NOMO-1 (cell line): ENCODE results near the gene NDUFB8.
"Not testable (repeated sequence)": the region's sequence is repeated elsewhere in the genome, so short reads cannot be mapped to it uniquely, and the experiment has no call there.

Source experiments
- DNase-seq, 2 experiments: peaks; one replicate each; lab custom pipeline; 2025; ENCODE audit not compliant: unreplicated experiment in 2 of 2; lab: John Stamatoyannopoulos, UW

Gene NDUFB8

DNA sequence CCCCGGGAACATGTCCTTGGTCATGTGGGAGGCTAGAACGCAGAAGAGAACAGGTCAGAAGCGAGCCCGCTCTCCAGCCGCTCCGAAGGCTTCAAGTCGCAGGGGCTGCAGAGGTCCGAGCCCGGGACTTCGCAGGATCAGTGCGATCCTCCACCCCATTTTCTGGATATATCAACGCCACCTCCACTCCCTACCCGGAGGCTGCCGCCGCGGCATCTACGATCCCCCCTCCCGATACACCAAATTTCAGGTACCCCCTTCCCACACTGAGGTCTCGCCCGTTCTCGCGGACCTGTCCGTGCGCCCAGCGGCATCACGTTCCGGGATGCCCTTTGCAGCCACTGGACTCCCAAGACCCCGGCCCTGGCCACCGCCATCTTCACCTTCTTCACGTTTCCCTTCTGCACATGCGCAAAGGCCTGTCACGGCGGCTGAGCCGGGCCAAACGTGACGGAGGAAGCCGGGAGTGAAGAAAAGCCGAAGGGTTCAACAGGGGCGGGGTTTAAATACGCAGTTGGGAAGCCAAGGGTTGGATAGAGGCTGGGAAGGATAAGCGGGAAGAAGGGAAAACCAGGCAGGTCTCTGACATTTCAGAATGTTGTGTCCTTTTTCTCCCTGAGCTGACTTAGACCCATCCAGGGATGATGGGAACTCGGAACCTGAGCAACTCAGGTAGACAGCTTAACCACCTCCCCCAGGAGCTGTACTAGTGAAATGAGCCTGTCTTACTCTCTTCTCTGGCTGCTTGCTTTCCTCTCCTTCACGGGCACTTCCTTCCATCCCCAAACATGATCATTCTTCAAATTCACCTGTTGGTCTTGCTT lies at the start of gene NDUFB8:
TSS of gene NDUFB8 (minus strand) at position 397 of the 824 bp plus-strand sequence. CDS start at position 377, 20 bp downstream.
- DNase-seq = peak; percentile 65 to 66

DNA sequence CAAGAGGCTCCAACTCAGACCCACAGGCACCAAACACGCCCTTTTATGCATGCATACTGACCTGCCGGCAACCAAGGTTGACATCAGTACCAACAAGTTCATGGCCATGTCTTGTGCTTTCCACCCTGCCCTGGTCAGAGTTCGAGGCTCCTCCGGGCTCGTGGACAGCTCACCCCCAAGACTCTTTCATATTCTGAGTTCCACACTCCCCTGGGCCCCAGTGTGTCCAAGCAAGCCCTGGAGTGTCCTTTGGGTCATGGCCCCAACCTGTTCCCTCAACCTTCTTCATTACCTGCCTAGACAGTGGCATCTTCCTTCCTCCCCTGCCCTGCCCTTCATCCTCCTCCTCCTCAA lies 46.6 kb upstream of the NDUFB8 start:
- DNase-seq = no peak

DNA sequence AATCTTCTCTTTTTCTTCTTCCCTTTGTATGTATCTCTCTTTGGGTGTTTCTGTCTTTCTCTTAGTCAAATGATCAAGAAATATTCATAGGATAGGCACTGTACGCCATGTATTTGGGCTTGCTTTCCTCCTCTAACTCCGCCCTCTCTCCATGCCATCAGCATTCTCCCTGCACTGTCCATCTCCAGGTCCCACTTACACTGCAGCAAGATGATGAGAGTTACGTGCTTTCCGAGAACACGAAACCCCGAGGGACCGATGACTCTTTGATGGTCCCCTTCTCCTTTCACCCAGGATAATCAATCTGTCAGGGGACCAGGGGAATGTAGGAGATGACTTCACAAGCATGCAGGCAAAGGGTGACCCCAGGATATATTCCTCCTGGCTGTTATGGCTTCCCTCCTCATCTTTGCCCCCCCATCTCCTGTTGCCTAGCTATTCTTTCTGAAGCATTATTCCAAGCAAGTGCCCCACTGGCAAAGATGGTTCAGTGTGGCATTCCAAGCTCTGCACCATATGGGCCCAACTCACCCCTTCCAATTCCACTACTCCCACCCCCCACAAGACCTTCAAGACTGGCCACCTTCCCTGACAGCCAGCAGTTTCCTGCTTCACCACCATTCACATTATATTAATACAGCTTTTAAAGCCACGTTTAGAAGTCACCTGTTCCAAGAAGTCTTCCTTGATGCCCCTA lies 46.1 kb upstream of the NDUFB8 start:
- no peak for DNase-seq

DNA sequence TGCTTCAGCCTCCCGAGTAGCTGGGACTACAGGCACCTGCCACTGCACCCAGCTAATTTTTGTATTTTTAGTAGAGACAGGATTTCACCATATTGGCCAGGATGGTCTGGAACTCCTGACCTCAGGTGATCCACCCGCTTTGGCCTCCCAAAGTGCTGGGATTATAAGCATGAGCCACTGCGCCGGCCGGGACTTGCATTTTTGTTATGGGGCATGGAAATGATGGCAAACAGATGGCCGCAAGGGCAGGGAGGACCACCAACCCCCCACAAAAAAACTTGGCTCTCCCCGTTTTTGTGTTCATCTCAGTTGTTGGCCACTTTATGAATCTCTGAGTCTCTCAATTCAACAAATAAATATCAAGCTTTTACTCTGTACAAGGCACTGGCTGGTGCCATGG lies 45.5 kb upstream of the NDUFB8 start:
- DNase-seq = not testable (repeated sequence)

DNA sequence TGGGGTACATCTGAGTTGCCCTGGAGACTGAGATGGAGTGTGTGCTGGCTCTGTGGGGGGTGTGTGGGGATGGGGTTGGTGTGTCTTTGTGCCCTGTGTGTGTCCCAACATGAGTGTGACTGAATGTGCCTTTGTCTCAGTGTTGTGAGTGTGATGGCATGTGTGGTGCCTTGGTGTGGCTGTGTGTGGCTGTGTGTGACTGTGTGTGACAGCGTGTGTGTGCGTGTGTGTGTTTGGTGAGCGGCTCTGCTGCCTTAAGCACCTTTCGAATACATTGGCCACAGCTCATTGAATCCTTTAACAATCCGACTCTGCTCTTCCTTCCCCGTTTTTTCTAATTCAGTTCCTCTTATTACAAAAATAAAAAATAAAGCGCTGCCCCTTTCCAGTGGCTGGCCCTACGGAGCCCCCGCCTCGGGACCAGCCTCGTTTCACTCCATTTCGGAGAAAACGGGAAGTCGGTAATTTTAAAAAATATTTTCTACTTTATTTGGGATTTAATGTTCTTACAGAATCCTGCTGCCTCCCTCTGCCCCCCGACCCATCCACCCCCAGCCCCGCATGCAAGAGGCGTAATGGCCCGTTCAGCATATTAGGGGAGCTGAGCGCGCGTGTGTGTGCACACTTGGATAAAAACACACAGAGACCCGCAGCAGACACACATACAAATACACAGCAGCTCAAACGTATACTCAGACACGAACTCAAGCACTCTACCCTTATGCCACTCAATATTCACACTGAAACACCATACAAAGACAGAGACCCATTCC lies 41.6 kb upstream of the NDUFB8 start:
- no peak for DNase-seq

DNA sequence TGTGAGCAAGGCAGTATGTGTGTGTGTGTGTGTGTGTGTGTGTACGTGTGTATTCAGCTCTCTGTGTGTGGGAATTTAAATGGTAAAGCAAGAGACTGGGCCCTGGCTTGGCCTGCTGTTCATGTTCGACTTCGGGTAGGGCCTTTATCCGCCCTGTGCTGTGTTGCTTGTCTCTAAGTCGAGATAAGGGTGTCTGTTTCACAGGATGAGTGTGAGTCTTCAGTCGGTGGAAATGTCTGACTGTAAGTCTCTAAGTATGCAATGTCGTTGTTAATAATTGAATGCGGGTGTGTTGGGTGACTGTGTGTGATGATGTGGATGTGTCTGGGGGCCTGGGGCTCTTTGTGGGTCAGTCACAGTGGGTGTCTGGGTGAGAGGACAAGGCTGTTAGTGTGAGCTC lies 40.8 kb upstream of the NDUFB8 start:
- no peak for DNase-seq

DNA sequence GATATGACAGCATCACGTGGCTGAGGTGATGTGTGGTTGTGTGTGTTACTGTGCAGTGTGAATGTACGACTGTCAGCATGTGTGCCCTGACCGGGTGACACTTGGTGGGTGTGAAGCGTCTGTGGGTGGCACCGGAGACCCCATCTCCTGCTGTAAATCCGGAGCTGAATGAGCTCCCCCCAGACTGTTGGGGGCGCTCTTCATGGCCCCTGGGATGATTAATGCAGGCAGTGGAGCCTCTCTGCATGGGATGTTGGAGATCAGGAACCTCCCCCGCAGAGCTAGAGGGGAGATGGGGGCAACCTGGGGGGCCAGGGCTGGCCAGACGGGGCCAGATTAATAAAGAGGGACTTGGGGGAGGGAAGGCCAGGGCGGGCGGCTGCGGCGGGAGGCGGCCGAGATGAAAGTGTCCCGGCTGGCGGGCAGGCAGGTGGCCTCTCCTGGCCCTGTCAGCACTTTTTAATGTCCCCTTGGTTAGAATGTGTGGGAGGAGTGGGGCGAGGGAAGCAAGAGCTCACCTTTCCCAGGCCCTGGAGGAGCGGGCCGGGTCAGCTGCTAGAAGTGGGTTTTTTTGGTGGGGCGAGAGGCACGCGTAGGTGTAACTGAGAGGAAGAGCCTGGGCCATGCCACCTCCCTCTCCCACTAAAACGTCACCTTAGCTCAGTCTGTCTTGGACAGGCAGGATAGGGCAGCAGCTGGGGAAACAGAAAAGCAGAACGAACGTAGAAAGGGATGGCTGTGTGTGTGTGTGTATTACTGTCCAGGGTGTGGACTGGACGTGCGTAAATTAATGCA lies 40.2 kb upstream of the NDUFB8 start:
- DNase-seq = no peak

DNA sequence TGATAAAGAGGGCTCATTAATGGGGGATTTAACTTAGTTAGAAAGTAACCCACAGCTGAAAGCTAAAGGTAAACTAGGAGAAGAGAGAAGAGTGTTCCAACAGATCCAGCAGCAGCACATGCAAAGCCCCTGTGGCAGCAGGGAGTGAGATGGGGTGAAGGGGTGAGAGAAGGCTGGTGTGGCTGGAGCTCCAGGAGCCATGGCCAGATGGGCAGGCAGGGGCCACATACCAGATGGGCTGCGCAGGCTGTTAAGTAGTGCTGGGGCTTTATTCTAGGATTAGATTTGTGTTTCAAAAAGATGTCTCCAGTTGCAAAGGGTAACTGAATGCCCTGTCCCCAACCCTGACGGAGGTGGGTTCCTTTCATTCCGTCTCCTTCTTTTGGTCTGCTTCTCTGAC lies 39.2 kb upstream of the NDUFB8 start:
- DNase-seq = no peak

DNA sequence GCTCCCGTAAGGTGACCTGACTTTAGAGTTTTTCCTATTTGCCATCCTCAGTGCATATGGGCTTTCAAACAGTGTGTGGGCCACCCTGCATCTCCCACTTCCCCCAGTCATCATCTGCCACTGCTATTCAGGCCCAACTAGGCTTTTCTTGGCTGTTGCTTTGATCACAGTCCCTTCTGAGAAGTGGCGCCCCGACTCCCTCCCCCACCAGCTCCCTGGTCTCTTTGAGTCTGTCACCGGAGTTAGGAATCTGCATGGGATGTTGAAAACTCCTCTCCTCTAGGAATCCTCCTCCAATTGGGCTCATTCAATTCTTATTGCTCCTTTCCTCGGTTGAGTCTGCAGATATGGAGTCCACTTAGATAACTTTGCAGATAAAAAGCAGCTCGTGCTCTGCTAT lies 38.2 kb upstream of the NDUFB8 start:
- DNase-seq = no peak

DNA sequence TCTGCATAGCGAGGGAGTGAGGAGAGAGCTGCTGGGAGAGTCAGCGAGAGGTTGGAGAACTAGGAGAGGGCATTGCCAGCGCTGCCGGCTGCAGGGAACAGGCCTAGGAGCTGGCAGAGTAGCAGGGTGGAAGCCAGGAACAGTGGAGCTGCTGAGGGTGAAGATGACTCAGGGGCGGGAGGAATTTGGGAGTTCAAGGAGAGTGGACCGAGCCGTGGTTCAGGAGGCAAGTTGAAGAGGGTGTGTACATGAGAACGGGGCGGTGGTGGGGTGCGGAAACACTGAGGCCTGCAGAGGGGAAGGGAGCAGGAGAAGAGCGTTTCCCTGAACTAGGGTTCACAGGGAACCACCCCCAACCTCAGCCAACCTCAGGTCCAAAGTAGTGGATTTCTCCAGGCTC lies 37.6 kb upstream of the NDUFB8 start:
- no peak for DNase-seq

DNA sequence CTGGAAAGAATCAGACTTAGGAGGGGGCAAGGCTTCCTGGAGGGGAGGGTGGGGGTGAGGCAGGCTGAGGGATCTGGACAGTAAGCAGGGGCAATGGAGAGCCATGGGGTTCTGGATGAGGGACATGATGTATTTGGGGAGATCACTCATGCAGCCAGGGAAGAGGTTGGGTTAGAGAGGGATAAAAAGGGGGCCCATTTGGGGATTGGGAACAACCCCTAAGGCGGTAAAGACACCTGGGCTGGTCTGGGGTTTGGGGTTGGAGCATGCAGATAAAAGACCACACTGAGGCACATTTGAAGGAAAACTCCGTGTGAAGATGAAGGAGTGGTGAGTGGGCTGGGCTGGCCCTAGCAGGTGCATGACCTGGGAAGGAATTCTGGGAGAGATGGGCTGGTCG lies 36.9 kb upstream of the NDUFB8 start:
- no peak for DNase-seq

DNA sequence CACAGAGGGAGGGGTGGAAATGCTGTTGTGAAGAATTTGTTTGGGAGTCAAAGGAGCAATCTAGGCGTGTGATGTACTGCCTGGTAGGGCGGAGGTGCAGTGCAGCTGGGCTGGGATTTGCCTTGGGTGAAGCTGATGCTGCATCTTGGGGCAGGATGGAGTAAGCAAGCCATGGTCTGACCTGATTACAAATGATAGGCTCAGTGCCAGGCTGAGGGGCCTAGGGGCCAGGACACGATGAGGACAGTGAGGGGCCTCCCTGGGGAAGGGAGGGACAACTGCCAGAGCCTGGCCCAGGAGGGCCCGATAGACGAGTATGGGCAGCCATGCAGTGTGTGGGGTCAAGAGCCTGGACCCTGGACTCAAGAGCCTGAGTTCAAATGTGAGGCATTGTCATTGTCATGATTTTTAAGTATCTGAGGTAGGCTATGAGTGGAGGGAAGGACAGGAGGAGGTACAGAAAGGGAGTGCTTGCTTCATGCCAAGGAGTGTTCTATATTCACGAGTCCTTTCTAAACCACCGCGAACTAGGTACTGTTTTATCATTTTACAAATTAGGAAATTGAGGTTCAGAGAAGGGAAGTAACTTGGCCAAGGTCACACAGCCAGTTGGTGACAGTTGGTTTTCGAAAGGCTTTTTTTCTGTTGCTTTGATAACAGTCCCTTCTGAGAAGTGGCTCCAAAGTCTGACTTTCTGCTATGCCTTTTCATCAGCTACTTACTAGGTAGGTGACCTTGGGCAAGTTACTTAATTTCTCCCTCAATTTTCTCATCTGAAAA lies 35.7 kb upstream of the NDUFB8 start:
- DNase-seq = no peak

DNA sequence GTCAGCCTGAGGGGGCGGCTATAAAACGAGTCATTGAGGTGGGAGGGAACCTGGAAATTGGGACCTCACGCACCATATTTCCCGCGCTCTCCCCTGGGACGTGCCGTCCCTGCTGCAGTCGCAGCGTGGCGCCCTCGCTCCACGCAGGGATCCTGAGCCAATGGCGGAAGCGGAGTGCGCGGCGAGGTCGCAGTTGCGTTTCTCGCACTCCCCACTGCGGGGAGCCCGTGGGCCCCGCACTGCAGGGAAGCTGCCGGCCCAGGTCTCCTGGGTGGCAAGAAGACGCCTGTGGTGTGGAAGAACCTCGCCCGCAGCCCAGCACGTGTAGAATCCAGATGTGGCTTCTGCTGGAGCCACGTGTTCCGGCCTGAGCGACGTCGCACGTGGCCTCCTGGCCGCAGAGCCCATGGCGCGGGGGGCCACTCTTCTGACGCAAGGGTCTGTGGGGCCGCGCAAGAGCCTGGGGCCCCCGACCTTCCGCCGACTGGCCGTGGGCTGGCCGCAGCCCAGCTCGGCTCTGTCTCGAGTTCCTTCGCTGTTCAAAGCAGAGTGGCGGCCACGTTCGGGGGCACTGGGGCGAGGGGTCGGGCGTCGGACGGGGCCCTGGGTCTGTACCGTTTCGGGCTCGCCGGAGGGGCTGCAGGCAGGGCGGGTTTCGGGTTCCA lies 32.5 kb upstream of the NDUFB8 start:
- DNase-seq = peak; percentile 26 to 46

DNA sequence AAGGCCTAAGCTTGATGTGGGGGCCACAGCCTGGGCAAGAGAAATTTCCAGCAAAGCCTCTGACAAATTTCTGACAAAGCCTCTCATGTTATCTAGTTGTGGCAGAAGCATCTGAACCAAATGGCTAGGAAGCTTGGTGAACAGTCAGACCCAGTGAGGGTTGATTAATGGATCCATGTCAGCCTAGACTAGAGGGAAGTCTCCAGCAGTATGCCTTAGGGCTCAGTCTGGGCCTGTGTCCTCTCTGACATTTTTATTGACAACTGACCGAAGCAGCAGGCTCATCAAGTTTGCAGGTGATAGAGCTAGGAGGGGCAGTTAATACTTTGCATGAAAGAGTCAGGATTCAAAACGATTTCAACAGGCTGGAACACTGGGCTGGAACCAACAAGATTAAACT lies 31.3 kb upstream of the NDUFB8 start:
- no peak for DNase-seq

DNA sequence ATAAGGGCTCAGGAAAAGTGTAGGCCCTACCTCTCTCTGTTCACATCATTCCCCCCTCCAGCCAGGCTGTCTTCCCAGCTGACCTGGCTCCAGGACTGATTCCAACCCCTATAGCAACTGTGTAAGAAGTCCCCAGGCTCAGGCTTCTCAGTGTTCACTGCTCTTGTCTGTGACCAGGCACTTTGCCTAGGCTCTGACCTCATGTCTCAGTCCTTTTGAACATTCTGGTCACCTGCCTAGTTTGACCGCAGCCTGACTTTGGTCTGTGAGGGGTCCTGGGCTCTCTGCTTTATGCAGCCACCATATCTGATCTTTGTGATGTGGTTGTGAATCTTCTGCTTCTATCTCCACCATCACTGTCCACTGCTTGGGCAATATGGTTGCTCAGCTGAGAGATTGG lies 30.6 kb upstream of the NDUFB8 start:
- no peak for DNase-seq

DNA sequence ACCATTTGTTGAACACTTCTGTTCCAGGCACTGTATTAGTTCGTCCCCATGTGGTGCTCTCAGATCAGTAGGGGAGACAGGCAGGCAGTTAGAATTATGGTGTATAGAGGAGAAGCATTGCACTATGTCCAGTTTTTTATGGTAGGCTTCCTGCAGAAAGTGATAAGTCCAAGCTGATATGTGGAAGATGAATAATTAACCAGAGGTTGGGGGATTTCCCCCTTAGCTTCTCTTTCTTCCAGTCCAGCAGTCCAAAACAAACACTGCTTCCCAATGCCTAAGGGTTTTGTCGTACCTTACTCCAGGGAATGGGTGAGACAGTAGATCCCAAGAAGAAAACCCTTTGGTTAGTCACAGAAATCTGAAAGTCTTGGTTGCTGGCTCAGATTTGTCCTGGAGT lies 25.2 kb upstream of the NDUFB8 start:
- DNase-seq = no peak

DNA sequence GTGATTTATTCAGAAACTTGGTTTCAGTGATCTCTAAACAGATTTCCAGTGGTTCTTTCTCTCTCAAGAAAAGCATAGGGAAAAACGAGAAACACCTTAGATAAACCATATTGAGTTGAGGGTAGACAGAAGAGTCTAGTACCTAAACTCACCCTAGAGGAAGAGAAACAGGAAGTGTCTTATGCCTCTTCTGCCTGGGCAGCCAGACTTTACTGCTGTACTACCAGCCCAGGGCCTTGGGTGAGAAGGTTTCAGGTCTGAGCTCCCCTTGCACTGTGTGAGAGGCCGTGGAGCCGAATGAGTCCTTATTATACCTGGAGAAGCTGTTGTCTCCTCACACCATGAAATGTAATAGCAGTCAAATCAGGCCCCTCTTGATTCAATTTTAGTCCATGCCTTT lies 24.3 kb upstream of the NDUFB8 start:
- DNase-seq = peak in 1 of 2 experiments; percentile 7

DNA sequence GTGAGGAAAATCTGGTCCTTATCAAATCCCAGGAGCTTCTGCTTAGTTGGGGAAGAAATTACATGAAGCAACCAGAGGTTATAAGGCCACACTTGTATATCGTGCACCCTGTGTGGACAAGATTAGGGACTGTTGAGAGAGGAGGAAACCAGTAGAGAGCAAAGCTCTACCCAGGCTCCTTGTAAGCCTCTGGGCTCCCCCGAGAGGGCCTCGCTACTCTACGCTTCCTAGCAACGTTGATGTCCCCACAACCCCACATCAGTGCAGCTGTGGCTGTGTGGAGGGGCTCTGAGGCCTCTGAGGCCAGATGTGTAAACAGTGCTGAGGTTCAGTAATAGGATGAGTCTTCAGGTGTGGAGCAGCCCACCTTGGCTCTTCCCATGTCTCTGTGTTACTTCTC lies 22.1 kb upstream of the NDUFB8 start:
- no peak for DNase-seq

DNA sequence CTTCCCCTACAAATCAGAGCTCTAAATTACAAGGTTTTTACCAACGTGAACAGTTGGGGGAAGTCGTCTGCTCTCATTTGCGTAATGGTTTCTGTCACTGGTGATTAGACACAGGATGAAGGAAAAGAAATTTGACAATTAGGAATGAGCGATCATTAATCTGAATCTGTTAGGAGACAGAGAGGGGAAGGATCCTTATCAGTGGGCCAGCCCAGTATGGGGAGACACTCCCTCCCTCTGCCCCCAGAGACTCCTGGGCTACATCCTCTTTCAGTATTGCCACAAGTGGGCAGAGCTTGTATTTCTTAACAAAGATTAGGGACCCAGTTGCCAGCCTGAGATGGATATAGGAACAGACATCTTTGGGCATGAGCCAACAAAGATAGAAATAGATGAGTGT lies 21.5 kb upstream of the NDUFB8 start:
- DNase-seq = peak; percentile 33 to 58

DNA sequence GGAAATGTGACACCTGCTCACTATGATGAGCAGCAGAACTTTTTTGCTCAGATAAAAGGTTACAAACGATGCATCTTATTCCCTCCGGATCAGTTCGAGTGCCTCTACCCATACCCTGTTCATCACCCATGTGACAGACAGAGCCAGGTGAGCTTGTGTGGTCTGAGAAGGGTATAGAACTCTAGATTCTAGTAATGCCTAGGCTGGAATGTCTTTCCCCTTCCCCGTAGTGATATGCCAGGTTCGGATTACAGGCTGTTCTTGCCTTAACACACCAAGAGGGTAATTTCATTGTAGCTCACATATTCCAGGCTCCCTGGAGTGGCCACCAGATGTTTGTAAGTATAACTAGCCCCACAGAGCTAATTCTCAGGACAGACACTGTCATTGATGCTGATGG lies 15.3 kb upstream of the NDUFB8 start:
- no peak for DNase-seq
